Fibroblast of villous mesenchyme (primary cell): ENCODE data around the gene PHF2. TPM values are rescaled to one million over a fixed set of nuclear protein-coding genes. Genes with fewer than 3 reads are reported as not detected.

Source experiments
- DNase-seq: peaks from one replicate; pipeline ENCODE4 v3.0.0-alpha.2; 2010; ENCODE audit warnings: low read depth
- H3K4me3 ChIP-seq: 2 replicates; pipeline ENCODE4 v1.5.1; 2011; ENCODE audit warnings: low read depth, mild to moderate bottlenecking, low read length
- total RNA-seq: library from RNA; depleted of rRNA; stranded (reverse); fragments of >200 nt; gene quantifications from 2 replicates; pipeline ENCODE4 v1.2.3, GENCODE V29; 2012
- TF ChIP-seq, protein P1 (sequence below): IDR thresholded peaks from 2 replicates; pipeline ENCODE4 v1.5.1; 2012; ENCODE audit warnings: low read depth, mild to moderate bottlenecking, low read length; ENCODE audit not compliant: insufficient read depth

Gene PHF2
- 14.2 and 15.5 TPM in 2 replicates for total RNA-seq

GRCh38 chr9:93576258-93577077 is at the start of gene PHF2:
Gene PHF2, plus strand, starts transcription at chr9:93576584. Its CDS starts 190 bp downstream, at chr9:93576774.
- H3K4me3 ChIP-seq, result peak within 1 kb of the TSS; percentile 76
- DNase-seq, result no peak
- TF ChIP-seq, protein P1, sequence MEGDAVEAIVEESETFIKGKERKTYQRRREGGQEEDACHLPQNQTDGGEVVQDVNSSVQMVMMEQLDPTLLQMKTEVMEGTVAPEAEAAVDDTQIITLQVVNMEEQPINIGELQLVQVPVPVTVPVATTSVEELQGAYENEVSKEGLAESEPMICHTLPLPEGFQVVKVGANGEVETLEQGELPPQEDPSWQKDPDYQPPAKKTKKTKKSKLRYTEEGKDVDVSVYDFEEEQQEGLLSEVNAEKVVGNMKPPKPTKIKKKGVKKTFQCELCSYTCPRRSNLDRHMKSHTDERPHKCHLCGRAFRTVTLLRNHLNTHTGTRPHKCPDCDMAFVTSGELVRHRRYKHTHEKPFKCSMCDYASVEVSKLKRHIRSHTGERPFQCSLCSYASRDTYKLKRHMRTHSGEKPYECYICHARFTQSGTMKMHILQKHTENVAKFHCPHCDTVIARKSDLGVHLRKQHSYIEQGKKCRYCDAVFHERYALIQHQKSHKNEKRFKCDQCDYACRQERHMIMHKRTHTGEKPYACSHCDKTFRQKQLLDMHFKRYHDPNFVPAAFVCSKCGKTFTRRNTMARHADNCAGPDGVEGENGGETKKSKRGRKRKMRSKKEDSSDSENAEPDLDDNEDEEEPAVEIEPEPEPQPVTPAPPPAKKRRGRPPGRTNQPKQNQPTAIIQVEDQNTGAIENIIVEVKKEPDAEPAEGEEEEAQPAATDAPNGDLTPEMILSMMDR, result no peak

- TF ChIP-seq, protein P1, result peak; percentile 19
- DNase-seq, result no peak
Measured at GRCh38 chr9:93531374-93531773, 45.0 kb upstream of the PHF2 start.

DNA sequence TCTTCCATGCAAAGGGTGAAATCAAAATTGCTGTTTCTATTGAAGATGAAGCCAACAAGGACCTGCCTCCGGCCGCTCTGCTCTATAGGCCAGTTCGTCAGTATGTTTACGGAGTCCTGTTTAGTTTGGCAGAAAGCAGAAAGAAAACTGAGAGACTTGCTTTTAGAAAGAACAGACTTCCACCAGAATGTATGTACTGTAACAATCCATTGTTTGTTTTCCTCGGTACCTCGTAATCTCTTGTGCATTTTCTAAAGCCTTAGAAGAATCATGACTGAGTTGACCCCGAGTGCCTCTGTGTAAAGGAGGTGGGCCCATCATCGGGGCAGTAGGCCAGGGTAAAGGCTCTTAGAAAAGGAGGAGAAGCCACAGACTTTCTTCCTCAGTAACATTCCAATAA is 44.2 kb upstream of the PHF2 start:
- TF ChIP-seq, protein P1, result no peak
- no peak for DNase-seq
- H3K4me3 ChIP-seq, result no peak overlapping the region

More at GRCh38 chr9:93531374-93531773, 45.0 kb upstream of the PHF2 start:
- no peak overlapping the region for H3K4me3 ChIP-seq

DNA sequence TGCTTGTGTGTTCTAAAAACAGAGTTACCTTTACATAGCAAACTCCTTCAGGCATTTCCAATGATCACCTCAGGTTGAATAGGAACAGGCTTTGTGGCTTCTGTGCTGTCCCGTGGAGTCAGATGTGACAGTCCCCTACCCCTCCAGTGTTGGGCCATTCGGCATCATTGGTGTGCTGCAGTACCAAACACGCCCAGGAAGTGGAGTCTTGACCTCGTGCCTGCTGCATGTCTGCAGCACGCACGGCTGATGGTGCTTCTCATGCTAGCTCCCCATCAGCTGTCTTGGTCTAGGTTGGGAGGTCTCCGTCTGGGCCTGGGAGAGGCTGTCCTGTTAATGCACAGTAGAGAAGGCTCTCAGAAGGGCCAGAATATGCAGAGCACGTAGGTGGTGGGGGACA is 42.5 kb upstream of the PHF2 start:
- H3K4me3 ChIP-seq, result no peak overlapping the region
- no peak for DNase-seq
- TF ChIP-seq, protein P1, result no peak

DNA sequence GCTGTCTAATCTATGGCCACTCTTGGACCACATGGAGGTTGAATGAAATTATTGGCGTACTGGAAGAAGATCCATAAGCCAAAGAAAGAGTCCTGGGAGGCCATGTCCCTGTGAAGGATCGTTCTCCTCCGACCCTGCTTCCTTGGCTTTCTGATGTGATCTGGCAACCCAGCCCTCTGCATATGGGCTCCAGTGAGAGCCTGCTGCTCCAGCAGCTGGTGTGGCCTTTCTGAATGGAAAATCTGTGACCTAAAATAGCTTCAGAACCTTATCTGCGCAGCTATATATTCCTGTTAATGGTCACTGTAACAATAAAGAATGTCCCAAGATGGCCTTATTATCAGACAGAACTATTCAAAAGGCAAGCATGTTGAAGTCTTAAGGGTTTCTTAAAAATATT is 40.2 kb upstream of the PHF2 start:
- no peak overlapping the region for H3K4me3 ChIP-seq
- DNase-seq, result no peak
- TF ChIP-seq, protein P1, result no peak

GRCh38 chr9:93536874-93537273 is 39.5 kb upstream of the PHF2 start:
- TF ChIP-seq, protein P1, result peak; percentile 6
- no peak for DNase-seq
- no peak overlapping the region for H3K4me3 ChIP-seq
